ENCODE data around the gene TRAF1.
A peak's percentile ranks its signal among the peaks of the same experiment; 100 is the strongest.

The TRAF1 gene

DNA sequence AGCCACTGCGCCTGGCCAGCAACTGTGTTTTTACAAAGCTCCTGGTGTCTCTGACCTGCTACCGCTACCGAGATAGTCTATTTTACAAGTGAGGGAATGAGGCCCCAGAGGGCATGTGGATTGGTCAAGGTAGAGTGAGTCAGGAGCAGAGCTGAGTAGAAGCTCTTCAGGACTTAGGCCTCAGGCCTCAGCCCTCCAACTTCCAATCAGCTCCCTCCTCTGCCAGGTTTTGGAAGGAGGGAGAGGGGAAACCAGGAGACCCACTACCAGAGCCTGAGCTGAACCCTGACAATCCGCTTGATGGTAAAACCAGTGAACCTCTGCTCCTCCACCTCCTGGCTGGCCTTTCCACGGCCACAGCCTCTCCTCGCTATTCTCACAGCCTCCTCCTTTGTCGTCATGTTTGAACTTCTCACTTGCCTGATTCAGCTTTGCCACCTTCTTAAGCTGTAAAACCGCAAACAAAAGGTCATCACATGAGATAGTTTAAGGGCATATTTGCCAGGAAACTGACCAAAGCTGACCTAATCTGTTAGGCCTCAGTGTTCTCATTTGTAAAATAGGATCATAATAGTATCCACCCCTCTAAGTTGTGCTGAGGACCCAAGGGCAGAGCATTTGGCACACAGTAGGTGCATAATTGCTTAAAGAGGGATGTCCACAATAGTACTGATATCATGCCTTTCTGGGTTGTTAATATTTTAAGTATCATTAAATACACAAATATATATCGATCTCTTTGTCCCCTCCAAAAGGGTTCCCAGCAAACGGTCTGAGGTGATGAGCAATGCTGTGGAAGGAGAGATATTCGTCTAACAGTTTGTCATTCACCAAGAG lies 1.7 kb downstream of the TRAF1 start:
- DNase-seq (ENCODE audit: low read depth, low spot score): peak; percentile 64

DNA sequence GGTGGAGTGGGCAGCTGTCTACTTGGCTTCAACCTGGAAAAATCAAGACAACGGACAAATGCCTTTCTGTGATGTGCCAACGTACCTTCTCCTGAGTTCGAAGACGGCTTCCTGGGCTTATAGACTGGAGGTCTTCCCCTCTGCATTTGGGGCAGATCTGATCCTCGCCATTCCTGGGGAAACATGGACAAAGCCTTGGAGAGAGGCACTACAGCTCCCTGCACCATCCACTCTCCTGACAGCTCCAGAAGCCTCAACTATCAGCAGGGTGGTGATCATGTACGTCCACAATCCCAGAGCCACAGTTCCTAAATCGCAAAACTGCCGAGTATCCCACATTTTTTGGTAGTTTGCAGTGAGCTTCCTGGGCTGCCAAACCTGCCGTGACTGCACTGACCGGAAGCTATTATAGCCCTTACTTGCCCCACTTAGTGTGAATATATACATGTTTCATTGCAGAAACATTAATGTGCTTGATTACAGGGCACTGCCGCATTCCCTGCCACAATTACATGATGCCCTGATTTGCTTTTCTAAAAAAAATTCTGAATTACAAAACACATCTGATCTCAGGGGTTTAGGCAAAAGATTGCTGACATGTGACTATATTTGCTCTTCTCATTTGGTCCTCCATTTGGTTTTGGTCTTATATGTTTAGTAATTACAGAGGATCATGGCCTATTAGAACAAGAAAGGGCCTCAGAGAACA lies 2.8 kb downstream of the TRAF1 start:
- DNase-seq (ENCODE audit: low read depth, low spot score): no peak

DNA sequence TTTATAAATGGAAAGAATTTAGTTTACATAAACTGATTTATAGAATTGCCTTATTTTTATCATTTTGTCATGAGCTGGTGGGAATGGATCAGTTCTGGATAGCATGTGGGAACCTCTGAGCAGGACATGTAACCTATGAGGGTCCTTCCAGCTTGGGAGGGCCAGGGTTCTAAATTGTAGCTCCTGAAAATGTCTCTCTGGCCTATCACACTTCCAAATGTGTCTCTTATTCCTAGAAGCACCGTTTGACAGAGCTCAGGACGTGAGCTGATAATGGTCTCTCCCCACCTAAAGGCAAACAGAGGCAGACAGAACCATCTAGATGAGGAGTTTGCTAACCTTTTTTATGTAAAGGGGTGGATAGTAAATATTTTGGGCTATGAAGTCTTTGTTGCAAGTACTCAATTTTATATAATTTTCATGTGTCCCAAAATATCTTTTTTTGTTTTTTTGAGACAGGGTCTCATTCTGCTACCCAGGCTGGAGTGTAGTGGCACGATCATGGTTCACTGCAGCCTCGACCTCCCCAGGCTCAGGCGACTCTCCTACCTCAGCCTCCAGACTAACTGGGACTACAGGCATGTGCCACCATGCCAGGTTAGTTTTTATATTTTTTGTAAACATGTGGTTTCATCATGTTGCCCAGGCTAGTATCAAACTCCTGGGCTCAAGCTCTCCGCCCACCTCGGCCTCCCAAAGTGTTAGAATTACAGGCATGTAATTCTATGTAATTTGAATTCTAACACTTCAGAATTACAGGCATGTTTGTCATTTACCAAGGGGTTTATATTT lies 4.0 kb downstream of the TRAF1 start:
- DNase-seq (ENCODE audit: low read depth, low spot score): no peak

DNA sequence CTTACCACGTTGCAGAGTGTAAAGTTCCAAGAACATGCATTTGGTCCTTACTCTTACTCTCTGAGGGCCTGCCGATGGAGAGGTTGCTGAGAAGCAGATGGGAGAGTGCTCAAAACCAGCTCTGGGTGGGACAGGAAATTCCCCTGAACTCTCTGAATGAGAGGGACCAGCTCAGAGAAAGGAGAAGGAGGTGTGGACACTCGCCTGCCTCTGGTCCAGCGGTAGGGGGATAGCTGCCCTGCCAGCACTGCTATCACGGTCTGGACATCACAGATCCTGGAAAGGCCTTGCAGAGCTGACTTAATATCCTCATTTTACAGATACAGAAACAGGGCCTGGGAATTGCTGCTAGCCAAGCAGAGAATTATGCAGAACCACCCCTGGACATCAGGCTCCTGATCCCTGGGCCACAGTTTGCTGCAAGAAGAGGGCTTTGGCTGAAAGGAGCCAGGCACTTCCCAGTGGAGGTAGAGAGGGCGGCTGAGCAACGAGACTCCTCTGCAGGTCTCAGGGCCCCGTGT lies 4.9 kb downstream of the TRAF1 start:
- no peak for DNase-seq (ENCODE audit: low read depth, low spot score)

DNA sequence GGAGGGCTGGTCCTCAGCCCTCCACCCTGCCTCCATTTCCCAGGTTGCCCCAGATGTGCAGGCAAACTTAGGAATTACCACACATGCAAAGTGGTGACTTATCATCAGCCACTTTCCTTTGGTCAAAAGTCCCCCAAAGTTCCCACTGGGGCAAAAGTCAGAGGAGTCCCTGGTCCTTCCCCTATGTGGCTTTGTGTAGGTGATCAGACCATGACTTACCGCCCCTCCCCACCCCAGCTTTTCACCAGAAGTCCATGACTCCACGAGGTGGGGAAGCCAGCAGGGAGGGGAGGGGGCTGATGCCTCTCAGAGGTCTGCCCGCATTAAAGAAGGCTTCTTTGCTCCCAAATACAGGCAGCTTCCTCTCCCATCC lies 5.8 kb downstream of the TRAF1 start:
- no peak for DNase-seq (ENCODE audit: low read depth, low spot score)

DNA sequence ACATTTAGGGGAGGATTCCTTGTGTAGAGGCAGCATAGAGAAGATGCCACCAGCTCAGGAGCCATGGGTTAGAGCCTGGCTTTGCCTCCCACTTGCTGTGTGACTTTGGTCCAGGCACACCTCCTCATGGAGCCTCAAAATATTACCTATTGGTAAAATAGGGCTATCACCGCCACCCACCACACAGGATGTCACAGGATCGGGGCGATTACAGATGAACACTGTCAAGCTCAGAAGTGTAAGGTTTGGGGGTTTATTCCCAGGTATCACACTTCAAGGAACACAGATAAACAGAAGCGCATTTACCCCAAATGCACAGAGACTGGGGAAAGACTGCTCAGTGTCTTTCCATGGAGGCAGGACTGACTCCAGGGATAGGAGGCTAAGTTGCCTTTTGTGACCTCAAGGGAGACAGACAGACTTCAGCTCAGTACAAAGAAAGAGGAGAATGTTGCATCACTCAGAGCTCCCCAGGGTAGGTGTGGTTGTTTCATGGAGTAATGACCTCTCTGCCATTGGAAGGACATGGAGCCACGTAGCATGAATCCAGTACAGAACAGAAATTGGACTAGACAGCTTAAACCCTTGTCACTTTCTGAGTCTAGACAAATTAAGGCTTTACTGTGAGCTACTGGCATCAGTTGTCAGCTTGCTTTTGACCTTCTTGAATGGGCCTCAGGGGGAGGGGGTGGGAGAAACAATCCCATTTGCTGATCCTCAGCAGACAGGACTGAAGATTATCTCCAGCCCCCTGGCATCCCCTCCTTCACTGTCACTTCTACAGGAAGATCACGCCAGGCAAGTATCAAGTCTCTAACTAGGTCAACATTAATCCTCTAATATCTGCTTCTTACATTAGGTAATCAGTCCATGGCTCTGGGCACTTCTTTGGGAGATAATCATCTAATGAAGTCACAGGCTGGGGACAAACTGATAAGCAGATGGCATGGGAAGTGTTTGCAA lies 6.5 kb downstream of the TRAF1 start:
- no peak for DNase-seq (ENCODE audit: low read depth, low spot score)

DNA sequence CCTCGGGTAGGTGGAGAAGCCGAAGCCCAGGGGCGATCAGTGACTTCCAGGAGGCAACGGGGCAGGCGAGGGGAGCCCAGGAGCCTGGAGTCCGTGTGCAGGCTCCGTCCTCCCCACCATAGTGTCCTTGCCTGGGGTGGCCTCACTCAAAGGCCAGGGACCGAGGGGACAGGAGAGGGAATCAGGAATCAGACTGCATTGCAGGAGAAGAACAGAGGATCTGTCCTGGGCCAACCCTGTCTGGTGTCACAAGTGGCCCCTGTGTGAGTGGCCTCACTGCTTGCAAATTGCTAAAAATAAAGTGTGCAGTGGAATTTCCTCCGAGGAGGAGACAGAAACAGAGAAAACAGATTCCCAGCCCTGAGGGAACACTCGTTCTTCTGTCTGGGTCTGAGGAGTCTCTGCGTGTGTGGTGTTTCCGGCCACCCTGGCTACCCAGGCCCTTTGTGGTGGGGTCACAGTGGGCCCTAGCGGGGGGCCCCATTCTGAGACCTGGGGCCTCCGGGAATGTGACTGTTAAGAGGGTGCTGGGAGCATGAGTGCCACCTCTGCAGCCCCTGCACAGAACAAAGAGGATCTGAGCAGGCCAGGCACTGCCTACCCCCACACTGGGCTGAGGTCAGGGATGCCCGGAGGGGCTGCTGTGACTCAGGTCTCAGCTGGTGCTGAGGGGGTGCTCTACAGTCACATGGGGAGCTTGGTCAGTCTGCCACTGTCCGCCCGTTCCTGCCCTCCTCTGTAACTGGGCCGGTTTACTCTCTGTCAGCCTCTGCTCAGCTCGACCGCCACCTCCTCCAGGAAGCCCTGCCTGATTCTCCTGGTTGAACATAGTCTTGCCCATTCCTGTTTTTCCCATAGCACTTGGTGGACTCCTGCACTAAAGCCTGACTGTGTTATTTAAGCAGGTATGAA lies 7.4 kb downstream of the TRAF1 start:
- DNase-seq (ENCODE audit: low read depth, low spot score): no peak

DNA sequence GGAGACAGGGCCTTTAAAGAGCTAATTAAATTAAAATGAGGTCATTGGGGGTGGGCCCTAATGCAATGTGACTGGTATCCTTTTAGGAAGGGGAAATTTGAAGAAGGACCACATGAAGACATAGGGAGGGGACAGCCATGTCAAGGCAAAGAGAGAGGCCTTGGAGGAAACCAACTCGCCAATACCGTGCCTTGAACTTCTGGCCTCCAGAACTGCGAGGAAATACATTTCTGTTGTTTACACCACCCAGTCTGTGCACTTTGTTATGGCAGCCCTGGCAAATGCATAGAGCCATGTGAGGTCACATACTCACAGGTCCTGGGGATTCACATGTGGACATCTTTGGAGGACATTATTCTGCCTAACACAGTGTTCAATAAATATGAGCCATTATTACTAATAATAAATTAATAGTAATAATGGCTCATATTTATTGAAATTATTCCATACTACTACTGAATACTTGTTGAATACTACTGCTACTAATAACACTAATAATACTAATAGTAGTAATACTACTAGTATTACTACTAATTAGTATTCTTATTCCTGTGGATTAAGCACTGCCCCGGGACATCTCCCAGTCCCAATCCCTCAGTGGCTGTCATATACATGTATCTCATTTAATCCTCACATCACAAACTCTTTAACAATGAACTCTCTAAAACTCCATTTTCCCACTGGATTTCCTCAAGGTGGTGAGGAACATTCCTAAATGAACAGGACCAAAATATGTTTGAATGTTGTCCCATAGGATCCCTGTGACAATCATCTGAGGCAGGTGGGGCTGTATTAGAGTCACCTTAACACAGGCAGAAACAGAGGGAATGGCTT lies 8.4 kb downstream of the TRAF1 start:
- DNase-seq (ENCODE audit: low read depth, low spot score): no peak

DNA sequence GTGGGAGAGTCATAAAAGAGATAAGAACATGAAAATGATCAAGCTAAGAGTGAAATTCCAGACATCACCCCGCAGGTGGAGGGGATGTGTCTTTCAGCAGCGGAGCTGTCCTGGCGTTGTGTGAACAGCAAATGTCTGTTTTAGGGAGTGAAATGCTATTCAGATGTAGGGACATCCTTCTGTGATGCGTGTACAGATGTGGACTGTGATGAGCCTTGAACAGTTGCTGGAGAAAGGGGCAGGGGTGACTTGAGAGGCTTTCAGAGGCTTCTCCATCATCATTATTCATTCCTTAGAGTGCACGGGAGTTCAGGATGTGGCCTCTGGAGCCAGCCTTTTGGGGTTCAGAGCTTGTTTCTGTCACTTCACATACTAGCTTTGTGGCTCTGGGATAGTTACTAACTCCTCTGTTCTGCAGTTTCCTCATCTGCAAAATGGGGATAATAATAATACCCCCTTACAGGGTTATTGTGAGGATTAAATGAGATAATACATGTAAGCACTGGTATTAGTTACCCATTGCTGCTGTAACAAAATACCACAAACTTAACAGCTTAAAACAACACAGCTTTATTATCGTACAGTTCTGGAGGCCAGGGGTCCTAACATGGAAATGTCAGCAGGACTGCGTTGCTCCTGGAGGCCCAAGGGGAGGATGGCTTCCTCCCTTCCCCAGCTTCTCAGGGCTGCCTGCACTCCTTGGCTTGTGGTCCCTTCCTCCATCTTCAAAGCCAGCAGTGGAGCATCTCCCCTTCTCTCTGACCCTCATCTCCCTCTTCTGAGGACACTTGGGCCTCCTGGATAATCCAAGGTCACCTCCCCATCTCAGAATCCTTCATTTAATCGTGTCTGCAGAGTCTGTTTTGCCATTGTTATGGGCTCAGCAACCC lies 9.4 kb downstream of the TRAF1 start:
- no peak for DNase-seq (ENCODE audit: low read depth, low spot score)

DNA sequence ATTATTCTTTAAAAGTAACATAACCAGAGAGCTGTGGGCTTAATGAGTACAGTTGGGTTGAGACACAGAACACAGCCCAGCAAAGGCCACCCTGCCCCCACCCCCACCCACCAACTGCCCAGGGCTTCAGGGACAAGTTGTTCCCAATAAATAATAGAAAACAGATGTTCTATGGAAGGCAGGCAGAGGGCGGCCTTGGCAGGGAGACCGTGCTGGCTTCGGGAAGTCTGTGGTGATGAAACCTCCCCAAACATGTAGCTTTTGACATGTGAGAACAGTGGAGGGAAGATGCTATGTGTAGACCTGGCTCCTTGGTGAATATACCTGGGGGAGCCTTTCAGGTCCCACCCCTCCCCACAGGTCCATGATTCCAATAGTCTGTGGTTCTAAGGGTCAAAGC lies 10.0 kb downstream of the TRAF1 start:
- no peak for DNase-seq (ENCODE audit: low read depth, low spot score)

DNA sequence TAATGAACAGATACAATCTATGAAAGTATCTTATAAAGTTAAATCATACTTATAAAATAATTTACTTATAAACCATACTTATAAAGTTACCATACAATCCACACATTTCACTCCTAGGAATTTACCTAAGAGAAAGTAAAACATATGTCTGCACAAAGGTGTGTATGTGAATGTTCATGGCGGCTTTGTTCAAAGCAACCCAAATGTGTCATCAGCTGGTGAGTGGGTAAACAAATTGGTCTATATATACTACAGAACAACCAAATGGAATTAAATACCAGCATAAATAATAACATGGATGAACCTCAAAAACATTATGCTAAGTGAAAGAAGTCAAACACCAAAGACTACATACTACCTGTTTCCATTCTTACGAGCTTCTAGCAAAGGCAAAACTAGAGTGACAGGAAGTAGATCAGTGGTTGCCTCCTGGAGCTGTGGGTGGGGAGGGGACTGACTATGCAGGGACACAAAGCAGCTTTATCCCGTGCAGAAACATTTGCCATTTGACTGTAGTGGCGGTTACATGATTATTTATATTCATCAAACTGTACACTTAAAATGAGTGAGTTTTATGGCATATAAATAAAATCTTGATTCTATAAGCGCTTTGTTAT lies 10.6 kb downstream of the TRAF1 start:
- no peak for DNase-seq (ENCODE audit: low read depth, low spot score)

DNA sequence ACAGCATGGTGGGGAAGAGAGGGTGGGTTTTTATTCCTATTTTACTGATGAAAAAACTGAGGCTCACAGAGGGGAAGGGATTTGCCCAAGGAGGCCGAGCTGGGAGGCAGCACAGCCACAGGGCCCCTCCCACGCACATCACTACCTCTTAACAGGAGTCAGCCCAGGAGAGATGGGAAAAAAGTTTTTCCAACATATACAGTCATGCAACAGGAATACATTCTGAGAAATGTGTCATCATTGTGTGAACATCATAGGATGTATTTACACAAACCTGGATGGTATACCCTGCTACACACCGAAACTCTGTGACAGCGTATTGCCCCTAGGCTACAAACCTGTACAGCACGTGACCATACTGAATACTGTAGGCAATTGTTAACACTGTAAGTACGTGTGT lies 11.6 kb downstream of the TRAF1 start:
- DNase-seq (ENCODE audit: low read depth, low spot score): no peak

DNA sequence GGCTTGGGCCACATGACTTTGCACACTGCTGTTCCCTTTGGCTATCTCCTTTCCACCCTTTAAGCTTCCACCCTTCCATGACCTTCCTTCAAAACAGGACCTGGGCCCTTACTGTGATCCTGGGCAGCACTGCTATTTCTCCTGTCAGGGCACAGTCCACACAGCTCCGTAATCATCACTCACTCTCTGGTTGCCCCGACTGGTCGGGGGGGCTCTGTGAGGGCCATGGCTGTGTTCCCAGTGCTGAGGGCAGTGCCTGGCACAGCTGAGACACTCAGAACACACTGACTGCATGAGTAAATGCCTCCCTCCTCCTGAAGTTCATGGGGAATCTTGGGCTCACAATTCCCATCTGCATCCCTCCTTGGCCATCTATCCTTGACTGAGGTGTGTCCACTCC lies 12.2 kb downstream of the TRAF1 start:
- DNase-seq (ENCODE audit: low read depth, low spot score): no peak

DNA sequence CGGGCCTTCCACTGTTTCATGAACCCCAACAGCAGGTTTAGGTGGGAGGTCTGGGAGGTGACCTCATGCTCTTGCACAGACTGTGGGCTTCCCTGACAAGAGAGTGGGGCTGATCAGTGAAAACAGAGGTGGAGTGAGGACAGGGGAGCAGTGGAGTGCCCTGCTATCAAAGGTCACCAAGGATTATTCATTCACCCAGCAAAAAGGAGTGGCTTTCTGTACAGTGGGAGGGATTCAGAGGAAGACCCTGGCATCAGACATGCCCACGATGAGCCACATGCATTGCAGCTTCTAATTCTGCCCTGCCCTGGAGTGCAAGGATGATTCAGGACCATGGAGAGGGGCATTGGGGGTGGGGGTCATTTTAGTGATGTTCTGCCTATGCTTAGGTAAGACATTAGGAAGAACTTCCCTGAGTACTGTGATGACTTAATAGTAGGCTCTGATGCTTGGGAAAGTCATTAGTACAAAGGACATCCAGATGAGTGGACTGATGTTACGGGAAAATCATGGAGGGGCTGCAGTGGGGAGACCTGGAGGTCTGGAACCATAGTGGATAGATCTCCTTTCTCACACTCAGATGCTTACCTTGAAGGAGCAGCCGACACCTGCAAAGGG lies 12.8 kb downstream of the TRAF1 start:
- no peak for DNase-seq (ENCODE audit: low read depth, low spot score)

DNA sequence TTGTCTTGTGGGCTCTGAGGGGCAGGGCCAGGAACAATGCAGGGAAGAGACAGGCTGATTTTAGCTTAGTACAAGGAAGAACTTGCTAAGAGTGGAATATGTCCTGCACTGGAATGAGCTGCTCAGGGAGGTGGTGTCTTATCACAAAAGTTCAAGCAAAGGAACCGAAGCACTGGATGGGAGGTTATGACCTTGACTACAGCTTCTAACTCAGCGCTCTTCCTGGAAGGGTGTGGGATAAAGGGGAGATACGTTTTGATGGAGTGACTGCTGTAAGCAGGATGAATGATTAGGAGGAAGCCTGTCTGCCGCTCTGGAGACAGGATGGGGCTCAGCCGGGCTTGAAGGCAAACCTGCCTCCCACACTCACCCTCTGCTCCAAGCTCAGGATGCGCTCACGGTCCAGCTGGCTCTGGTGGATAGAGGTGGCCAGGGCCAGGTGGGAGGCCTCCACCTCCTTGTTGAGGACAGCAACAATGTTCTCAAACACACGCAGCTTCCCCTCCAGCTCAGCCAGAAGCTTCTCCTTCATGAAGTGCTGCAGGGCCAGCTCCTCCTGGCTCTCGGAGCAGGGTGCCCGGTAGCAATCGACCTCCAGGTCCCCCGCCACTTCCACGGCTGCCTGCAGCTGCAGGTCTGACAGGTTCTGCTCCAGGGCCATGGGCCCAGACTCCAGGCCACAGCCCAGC lies 13.5 kb downstream of the TRAF1 start:
- DNase-seq (ENCODE audit: low read depth, low spot score): no peak

DNA sequence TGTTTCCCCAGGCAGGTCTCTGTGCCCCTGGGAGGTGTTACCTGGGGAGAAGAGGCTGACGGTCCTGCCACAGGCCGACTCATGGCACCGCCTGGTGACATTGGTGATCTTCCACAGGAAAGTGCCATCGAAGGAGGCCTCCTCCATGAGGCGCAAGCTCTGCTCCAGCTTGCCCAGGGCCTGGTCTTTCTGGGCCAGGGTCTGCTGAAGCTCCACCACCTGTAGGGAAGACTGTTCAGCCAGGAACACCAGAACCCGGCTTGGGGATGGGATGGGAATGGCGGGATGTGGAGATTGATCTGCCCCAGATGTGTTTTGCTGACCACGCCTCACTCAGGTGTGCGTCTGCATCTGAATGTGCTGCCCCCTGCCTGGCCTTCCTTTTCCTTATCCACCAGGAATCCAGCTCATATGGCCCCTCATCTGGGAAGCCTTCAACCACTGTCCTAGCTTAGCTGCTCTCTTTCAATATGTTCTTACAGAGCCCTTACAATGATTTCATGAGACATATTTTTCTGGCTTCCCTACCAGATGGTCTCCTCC lies 15.2 kb downstream of the TRAF1 start:
- DNase-seq (ENCODE audit: low read depth, low spot score): no peak
